Measurements from ENCODE around the gene SLC38A5. TPM values are rescaled to one million over a fixed set of nuclear protein-coding genes. Genes with fewer than 3 reads are reported as not detected.

The SLC38A5 gene
- total RNA-seq, 4 donors from 2014 or later, result 5.7 to 14.3 (median 11.3) TPM

DNA sequence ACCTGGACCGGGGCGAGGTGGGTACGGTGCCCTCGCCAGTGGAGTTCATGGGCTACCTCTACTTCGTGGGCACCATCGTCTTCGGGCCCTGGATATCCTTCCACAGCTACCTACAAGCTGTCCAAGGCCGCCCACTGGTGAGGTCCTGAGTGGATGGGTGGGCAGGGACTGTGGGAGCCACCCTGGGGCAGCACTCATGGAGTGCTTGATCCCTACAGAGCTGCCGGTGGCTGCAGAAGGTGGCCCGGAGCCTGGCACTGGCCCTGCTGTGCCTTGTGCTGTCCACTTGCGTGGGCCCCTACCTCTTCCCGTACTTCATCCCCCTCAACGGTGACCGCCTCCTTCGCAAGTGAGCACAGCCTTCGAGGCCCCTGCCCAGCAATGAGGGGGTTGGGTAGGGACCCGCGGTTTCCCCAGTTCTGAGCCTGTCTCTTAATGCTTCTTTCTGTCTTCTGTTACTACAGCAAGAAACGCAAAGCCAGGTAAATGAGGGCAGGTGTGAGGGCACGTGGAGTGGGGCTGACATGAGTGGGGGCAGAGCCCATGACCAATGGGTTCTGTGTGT, 42.4 kb upstream of the SLC38A5 start:
- no peak for DNase-seq
- Histone ChIP-seq H3K27ac (no peak overlapping the region), H3K27me3 (no peaks in the 10 kb centered on the region), H3K4me1 (peaks cover 0 to 9% (median 2%) of the 10 kb centered on the region in 4 donors), H3K36me3 (no peaks in the 10 kb centered on the region), H3K9me3 (no peaks in the 10 kb centered on the region), H3K4me3 (no peak overlapping the region)
- WGBS, 2 donors (ENCODE audit: low coverage in 1 of 2), result 95% methylated on average over 19 of the region's 20 CpGs; no CpG with 5 or more reads in 1 of the 2 donors
- in situ Hi-C loops (cut with MboI; ENCODE audit: low pct_ligation_motif_present in 1 of 4, low pct_unique_long_range_greater_than_20kb in 1 of 4, low sequenced_read_pairs in 3 of 4) (no loop called here), intact Hi-C loops (cut with DNase I; ENCODE audit: low total_unique reads) (no loop called here)
- TF ChIP-seq, protein P1, sequence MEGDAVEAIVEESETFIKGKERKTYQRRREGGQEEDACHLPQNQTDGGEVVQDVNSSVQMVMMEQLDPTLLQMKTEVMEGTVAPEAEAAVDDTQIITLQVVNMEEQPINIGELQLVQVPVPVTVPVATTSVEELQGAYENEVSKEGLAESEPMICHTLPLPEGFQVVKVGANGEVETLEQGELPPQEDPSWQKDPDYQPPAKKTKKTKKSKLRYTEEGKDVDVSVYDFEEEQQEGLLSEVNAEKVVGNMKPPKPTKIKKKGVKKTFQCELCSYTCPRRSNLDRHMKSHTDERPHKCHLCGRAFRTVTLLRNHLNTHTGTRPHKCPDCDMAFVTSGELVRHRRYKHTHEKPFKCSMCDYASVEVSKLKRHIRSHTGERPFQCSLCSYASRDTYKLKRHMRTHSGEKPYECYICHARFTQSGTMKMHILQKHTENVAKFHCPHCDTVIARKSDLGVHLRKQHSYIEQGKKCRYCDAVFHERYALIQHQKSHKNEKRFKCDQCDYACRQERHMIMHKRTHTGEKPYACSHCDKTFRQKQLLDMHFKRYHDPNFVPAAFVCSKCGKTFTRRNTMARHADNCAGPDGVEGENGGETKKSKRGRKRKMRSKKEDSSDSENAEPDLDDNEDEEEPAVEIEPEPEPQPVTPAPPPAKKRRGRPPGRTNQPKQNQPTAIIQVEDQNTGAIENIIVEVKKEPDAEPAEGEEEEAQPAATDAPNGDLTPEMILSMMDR (IDR thresholded peaks at IDR 0.05), result no peak
- no peak for TF ChIP-seq EP300 (IDR thresholded peaks at IDR 0.05; ENCODE audit: low read depth)
- TF ChIP-seq POLR2AphosphoS5 (IDR thresholded peaks at IDR 0.05), result no peak
- no peak for TF ChIP-seq POLR2A (IDR thresholded peaks at IDR 0.05)

DNA sequence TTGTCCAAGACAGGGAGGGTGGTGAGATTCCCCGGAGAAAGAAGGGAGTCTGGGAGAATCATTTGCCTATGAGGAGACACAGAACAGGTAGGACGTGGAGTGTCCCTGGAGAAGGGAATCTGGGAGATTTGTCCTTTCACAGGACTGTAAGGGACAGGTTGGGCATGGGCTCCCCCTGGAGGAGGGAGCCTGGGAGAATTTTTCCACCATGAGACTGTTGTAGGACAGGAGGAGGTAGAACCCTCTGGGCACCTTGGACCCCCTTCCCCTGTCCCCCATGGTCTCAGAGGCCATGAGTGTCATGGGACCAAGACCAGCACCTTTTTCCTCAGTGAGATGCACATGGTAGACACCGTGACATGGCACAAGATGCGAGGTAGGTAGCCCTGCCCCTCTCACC, 41.5 kb upstream of the SLC38A5 start:
- H3K9me3 ChIP-seq, result no peaks in the 10 kb centered on the region
- no peak overlapping the region for H3K4me3 ChIP-seq
- H3K36me3 ChIP-seq, result no peaks in the 10 kb centered on the region
- intact Hi-C loops (cut with DNase I; ENCODE audit: low total_unique reads), result no loop called here
- in situ Hi-C loops (cut with MboI; ENCODE audit: low pct_ligation_motif_present in 1 of 4, low pct_unique_long_range_greater_than_20kb in 1 of 4, low sequenced_read_pairs in 3 of 4), result no loop called here
- DNase-seq, result no peak
- H3K4me1 ChIP-seq, result peaks cover 0 to 9% (median 2%) of the 10 kb centered on the region in 4 donors
- H3K27ac ChIP-seq, result no peak overlapping the region
- TF ChIP-seq, protein P1 (IDR thresholded peaks at IDR 0.05), result peak in 1 of 5 experiments; percentile 18
- TF ChIP-seq POLR2AphosphoS5 (IDR thresholded peaks at IDR 0.05) (no peak), EP300 (IDR thresholded peaks at IDR 0.05; ENCODE audit: low read depth) (no peak)
- no peaks in the 10 kb centered on the region for H3K27me3 ChIP-seq
- 67% methylated on average over 4 of the region's 4 CpGs; no CpG with 5 or more reads in 1 of the 2 donors for WGBS, 2 donors (ENCODE audit: low coverage in 1 of 2)

DNA sequence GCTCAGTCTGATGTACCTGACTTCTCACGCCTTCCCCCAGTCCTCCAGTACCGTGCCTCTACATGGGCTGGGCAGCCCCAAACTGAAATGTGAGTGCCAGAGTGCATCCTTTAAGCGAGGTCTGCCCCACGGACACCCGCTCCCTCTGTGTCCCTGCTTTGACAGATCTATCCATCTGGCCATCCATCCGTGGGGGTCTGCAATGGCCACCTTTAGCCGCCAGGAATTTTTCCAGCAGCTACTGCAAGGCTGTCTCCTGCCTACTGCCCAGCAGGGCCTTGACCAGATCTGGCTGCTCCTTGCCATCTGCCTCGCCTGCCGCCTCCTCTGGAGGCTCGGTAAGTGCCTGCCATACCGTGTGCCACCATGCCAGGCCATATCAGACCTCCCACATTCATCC, 39.6 kb upstream of the SLC38A5 start:
- no peak for DNase-seq
- H3K9me3 ChIP-seq, result no peaks in the 10 kb centered on the region
- intact Hi-C loops (cut with DNase I; ENCODE audit: low total_unique reads), result no loop called here
- peak overlapping the region in 3 of 4 donors; percentile 56 to 89 (median 72) for H3K4me3 ChIP-seq
- no peaks in the 10 kb centered on the region for H3K27me3 ChIP-seq
- TF ChIP-seq EP300 (IDR thresholded peaks at IDR 0.05; ENCODE audit: low read depth) (no peak), POLR2AphosphoS5 (IDR thresholded peaks at IDR 0.05) (no peak), POLR2A (IDR thresholded peaks at IDR 0.05) (no peak)
- H3K4me1 ChIP-seq, result peaks cover 0 to 9% (median 2%) of the 10 kb centered on the region in 4 donors
- no peaks in the 10 kb centered on the region for H3K36me3 ChIP-seq
- 80% methylated on average over 11 of the region's 11 CpGs; no CpG with 5 or more reads in 1 of the 2 donors for WGBS, 2 donors (ENCODE audit: low coverage in 1 of 2)
- in situ Hi-C loops (cut with MboI; ENCODE audit: low pct_ligation_motif_present in 1 of 4, low pct_unique_long_range_greater_than_20kb in 1 of 4, low sequenced_read_pairs in 3 of 4), result no loop called here
- peak overlapping the region in 1 of 4 donors; percentile 83 for H3K27ac ChIP-seq

DNA sequence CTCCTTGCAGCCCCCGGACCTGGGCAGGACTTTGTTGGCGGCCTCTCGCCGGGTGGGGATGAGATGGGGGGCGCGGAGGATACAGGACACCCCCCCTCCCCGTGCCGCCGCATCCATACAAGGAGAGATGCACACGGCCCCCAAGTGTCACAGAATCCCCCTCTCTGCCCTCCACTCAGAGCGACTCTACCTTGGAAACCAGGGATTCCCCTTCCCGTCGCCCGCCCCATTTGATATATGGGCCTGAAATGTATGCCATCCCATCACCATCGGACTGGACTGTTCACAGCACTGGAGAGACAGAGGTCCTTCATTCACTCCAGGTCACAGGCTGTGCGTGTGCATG, 39.2 kb upstream of the SLC38A5 start:
- TF ChIP-seq POLR2AphosphoS5 (IDR thresholded peaks at IDR 0.05) (no peak), POLR2A (IDR thresholded peaks at IDR 0.05) (no peak), EP300 (IDR thresholded peaks at IDR 0.05; ENCODE audit: low read depth) (no peak)
- TF ChIP-seq, protein P1 (IDR thresholded peaks at IDR 0.05), result no peak
- WGBS, 2 donors (ENCODE audit: low coverage in 1 of 2), result 34% methylated on average over 16 of the region's 16 CpGs; no CpG with 5 or more reads in 1 of the 2 donors
- Histone ChIP-seq H3K27ac (peak overlapping the region; percentile 81 to 87 (median 84)), H3K36me3 (no peaks in the 10 kb centered on the region), H3K4me1 (peaks cover 0 to 9% (median 2%) of the 10 kb centered on the region in 4 donors), H3K27me3 (no peaks in the 10 kb centered on the region), H3K4me3 (peak overlapping the region; percentile 55 to 89 (median 64)), H3K9me3 (no peaks in the 10 kb centered on the region)
- intact Hi-C loops (cut with DNase I; ENCODE audit: low total_unique reads) (no loop called here), in situ Hi-C loops (cut with MboI; ENCODE audit: low pct_ligation_motif_present in 1 of 4, low pct_unique_long_range_greater_than_20kb in 1 of 4, low sequenced_read_pairs in 3 of 4) (no loop called here)
- DNase-seq, result no peak
